T-helper 2 cell treated with Interferon-gamma antibody and Interleukin-4, amounts not matched to agents 100 ng/mL and 5 ng/mL, for 36 hours (primary cell): Measurements from ENCODE around the gene TMEM11. TPM values are rescaled to one million over a fixed set of nuclear protein-coding genes. Genes with fewer than 3 reads are reported as not detected.

Experiments
- intact Hi-C: fragments of 100-400 bp; cut with micrococcal nuclease; formaldehyde crosslinking; loops from one replicate; pipeline ENCODE4 v1.15.1; 2023
- total RNA-seq: library from RNA; stranded (reverse); gene quantifications from 2 replicates; pipeline ENCODE4 v1.2.3, GENCODE V29; 2022

TMEM11 gene
- total RNA-seq: 20.3 and 23.5 TPM in 2 replicates

DNA sequence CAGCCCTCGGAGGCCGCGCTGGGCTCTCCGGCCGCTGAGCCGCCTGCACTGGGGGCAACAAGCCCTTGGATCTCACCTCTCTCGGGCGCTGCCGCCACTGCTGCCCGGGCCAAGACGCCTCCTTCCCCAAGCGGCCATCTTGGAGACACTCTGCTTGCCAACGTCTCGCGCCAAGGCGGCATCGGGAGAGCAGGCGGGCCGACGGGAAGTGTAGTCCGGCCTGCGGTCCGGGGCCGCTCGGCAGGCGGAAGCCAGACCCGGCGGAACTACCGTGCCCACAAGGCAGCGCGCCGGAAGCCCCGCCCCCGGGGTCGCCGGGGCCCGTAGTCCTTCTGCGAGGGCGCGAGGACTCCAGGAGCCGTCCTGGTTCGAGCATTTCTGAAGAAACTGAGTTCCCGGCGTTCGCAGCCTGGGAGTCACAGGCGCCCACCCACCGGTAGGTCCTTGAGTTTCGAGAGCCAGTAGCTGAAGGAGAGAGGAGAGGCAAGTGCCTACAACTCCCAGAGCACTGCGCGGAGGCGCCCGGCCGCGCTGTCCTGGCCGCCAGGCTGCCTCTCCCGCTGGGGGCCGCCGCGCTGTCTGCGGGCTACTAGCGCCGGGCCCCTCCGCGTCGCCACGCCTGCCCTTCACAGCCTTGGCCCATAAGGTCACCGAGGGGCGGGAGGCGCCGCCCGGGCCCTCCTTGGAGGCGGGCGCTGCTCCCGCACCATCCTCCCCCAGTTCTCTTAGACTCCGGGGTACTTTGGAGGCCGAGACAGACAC, at the start of gene TMEM11:
TSS of gene TMEM11 (minus strand) at position 147 of the 762 bp plus-strand sequence. CDS start at position 138, 9 bp downstream.
- intact Hi-C loops: loop anchor here (1.0 kb wide), 6 partner anchors 39 to 337 kb away; partner anchors contain the start of genes DHRS7B, MAP2K3, NATD1 and USP22

GRCh38 chr17:21263376-21263775, 49.4 kb upstream of the TMEM11 start:
- intact Hi-C loops: no loop called here

DNA sequence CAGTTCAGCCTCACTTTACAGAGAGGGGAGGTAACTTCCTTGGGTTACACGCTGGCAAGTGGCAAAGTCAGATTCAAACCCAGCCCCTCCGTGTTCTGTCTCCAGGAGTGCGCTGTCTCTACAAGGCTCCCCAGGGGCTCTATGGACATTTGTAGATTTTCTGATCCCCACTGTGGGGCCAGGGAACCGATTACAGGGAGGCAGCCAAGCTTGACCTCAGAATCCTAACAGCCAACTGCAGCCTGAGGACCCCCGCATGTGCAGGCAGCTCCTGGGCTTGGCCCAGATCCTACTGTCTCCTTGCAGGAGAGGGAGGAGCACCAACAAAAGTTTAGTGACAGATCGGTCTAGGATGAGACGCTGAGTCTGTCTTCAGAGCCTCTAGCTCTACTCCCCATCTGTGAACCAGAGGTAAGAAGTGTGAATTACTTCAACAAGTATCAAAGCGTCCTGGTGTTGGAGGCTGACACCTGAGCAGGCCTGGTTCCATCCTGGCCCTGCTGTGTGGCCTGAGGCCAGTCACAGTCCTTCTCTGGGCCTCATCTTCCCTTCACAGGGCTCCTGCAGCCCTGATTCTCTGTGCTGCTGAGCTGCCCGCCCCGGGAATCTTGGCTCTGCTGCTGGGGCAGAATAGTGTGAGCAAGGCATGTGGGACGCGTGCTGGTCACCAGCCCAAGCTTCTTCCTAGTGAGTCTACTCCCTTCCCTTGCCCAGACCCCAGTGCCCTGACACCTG, 48.5 kb upstream of the TMEM11 start:
- intact Hi-C loops: no loop called here

- intact Hi-C loops: no loop called here
Observed at GRCh38 chr17:21258593-21258992, 44.6 kb upstream of the TMEM11 start.

DNA sequence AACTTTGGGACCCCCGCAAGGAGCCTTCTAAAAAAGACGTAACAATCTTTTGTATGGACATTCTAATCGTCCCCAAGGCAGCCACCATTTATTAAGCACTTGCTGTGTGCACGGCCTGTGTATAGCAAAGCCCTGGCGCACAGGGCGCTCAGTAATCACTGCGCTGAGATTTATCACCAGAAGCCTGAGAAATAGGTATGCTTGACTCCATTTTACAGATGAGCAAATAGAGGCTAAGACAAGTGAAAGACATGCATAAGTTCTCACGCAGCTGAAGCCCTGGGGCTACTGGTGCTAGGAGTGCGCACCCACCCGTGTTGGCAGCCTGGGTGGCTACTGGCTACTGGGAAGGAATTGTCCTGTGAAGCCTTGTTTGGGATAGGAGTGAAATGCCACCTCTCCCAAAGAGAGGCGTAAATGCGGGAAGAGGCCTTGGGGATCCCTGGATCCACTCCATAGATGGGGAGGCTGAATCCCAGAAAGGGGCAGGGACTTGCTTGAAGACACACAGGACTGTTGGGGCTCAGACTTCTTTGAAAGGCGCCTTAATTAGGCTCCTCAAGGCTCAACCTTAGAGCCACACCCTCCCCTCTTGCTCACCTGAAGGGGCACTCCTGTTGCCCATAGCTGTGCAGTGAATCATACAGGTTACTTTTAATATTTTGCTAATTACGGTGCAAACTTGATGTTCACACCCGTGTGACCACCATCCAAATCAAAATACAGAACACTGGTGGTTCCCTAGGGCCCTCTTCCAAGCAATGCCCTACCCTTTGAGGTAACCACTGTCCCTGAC, 39.9 kb upstream of the TMEM11 start:
- intact Hi-C loops: loop anchor here (1.0 to 2.0 kb wide), 4 partner anchors 21 to 211 kb away; partner anchors contain the start of genes MAP2K3, TMEM11 and USP22

GRCh38 chr17:21252796-21253645, 39.1 kb upstream of the TMEM11 start, which contains the start of gene NATD1:
Gene NATD1 (minus strand): TSS chr17:21253410. CDS start chr17:21253264, 146 bp downstream.
- intact Hi-C loops: loop anchor here (1.0 to 2.0 kb wide), 4 partner anchors 22 to 210 kb away; partner anchors contain the start of genes MAP2K3, TMEM11 and USP22

DNA sequence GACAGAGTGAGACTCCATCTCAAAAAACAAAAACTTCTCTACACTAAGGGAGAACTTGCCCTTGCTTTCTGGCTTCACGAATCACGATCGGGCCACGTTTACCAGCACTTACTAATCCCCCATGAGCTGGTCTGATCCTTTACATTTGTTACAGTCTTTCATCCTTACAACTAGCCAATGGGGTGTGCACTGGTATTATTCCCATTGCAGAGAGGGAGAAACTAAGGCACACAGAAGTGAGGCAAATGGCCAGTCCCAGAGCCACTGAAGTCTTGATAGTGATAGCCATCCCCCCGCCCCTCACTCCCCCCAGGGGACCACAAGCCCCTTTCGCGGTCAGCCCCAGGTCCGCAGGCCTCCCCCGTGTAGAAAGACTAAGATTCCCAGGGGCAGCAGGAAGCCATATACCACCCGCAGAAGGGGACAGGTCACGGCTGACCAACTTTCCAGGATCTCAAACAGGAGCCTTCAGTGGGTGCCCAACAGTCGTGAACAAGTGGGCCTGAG, 38.4 kb upstream of the TMEM11 start:
- intact Hi-C loops: loop anchor here (2.0 kb wide), 1 partner anchor 22 kb away; no protein-coding TSS in a partner anchor

- intact Hi-C loops: loop anchor here (2.0 kb wide), 1 partner anchor 23 kb away; no protein-coding TSS in a partner anchor
Observed at GRCh38 chr17:21251337-21252010, 37.5 kb upstream of the TMEM11 start.

DNA sequence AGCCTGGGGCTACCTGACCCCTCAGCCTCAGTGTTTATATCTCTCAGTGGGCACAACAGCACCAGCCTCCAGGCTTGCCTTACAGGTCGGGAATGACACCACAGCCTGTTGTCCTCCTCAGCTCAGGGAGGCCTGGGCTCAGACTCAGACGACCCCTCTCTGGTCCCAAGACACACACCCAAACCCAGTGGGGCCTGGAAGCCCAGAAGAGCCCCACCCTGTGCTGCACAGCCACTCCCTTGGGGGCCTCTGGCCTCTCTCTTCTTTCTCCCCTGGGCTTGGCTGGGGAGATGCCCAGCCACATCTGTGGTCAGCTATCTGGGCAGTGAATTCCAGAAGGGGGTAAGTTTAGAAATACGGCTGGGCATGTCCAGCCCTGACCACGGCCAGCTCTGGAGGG, 36.9 kb upstream of the TMEM11 start:
- intact Hi-C loops: no loop called here

DNA sequence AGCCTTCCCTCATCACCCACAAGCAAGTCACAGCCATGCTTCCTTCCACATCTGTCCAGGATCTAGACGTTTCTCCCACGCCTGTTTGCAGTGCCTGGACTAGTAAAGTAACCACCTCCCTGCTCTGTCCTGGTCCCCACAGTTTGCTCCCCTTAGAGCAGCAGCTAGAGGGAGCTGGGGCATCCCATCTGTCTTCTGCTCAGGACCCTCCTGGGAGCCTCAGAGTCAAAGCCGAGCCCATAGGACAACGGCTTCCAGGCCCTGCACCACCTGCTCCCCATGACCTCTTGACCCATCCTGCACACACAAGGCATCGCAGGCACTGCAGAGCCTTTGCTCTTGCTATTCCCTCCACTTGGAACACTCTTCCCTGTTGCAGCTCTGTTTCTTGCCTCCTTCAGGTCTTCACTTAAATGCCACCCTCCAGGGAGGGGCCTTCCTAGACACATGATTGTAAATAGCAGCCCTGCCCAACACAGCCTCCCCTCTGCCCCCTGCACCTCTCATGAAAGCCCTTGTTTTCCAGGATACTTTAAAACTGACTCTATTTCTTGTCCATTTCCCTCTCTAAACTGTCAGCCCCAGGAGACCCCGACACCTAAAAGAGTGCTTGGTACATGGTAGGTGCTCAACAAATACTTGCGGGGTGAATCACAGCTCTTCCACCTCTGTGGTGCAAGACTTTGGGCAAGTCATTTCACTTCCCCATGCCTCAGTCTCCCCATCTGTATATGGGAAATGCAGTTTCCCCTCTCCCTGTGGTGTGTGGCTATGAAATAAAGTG, 36.2 kb upstream of the TMEM11 start:
- intact Hi-C loops: no loop called here

GRCh38 chr17:21249086-21249795, 35.3 kb upstream of the TMEM11 start:
- intact Hi-C loops: no loop called here

- intact Hi-C loops: no loop called here
Observed at GRCh38 chr17:21248500-21248899, 34.5 kb upstream of the TMEM11 start.

DNA sequence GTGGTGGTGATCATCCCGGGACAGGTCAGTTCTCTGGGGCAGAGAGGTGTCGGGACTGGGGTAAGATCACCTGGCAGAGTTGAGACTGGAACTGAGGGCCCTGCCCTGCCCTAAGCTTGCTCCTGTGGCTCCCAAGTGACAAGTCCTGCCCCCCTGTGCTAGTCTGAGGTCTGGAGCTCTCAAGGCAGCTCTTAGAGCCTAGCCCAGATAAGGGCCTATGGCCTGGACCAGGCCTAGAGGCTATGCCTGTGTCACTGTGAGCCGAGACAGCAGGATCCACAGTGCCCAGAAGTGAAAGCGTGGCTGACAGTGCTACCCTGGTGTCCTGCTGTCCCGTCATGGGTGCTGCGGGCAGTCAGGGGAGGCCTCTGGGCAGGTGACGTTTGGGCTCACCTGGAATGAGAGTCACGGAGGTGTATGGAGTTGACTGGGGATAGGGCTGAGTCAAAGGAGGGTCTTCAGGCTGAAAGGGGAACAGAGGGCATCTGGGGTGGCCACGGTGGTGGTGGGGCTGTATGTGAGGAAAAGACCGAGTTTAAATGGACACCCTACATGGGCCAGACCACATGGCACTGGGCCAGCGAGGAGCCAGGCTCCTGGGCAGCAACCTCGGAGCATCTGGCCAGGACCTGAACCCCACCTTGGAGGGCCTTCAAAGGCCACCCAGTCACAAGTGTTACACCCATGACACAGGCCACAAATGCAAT, 33.7 kb upstream of the TMEM11 start:
- intact Hi-C loops: no loop called here

GRCh38 chr17:21246698-21247097, 32.7 kb upstream of the TMEM11 start:
- intact Hi-C loops: no loop called here

DNA sequence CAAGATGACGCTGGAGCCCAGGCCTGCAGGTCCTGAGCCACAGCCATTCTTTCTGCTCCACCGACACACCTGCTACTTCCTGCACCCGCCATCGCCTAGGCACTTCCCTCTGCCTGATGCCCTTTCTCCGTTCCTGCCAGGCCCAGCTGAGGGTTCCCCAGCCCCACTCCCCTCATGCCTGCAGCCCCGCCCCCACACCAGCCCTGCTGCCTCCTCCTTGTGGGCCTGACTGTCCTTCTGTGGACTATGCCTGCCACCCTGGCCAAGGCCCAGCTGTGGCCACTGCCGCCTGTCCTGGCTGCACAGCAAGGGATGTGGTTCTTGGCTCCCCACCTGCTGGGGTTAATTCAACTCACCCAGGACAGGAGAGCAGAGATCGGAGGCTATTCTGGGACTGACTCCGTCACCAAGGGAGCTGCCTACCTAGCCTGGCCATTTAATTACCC, 31.7 kb upstream of the TMEM11 start:
- intact Hi-C loops: no loop called here

- intact Hi-C loops: no loop called here
Observed at GRCh38 chr17:21243516-21244303, 29.7 kb upstream of the TMEM11 start.
